Gastrocnemius medialis (tissue), 4 donors: ENCODE data around the gene SLC32A1.

Experiments used
- CTCF ChIP-seq, 5 experiments: fragments of 450-650 bp in 3 of 5; fragments of 200-600 bp in 2 of 5; sonication (generic) in 2 of 5; IDR thresholded peaks in 4 of 5; conservative IDR thresholded peaks in 1 of 5; 1 replicate in 4 of 5; 2 replicates in 1 of 5; pipeline ENCODE4 v1.5.1; 2016 to 2019; ENCODE audit warnings: antibody characterized with exemption in 5 of 5, mild to moderate bottlenecking in 3 of 5, moderate library complexity in 3 of 5
- POLR2A ChIP-seq, 2 donors: fragments of 450-650 bp; IDR thresholded peaks; one replicate each; pipeline ENCODE4 v1.6.1; 2017; ENCODE audit warnings: antibody characterized with exemption in 2 of 2, mild to moderate bottlenecking in 2 of 2, moderate library complexity in 2 of 2

GRCh38 chr20:38728191-38728781 lies 4.0 kb downstream of the SLC32A1 start:
- no peak for TF ChIP-seq POLR2A (IDR thresholded peaks at IDR 0.05)
- TF ChIP-seq CTCF (IDR thresholded peaks at IDR 0.05 in 4 of 5, conservative IDR thresholded peaks at IDR 0.05 in 1 of 5), result no peak
